Spleen (tissue), 11 donors: ENCODE measurements around the gene GRK5. TPM values are rescaled to one million over a fixed set of nuclear protein-coding genes. Genes with fewer than 3 reads are reported as not detected.
A peak's percentile ranks its signal among the peaks of the same experiment; 100 is the strongest.

Experiments used
- DNase-seq: peaks from one replicate; pipeline ENCODE4 v3.0.0-alpha.2; 2020
- H3K27ac ChIP-seq, 8 donors: fragments of 200-600 bp; sonication (generic) in 7 of 8; 1 replicate in 4 of 8; 2 replicates in 4 of 8; pipeline versions ENCODE4 v1.5.0 to v1.8.0; 2016 to 2021; ENCODE audit warnings: inconsistent platforms in 4 of 8, mild to moderate bottlenecking in 4 of 8, moderate library complexity in 1 of 8
- H3K27me3 ChIP-seq, 7 donors: fragments of 200-600 bp; sonication (generic) in 6 of 7; replicated peaks in 1 of 7; 1 replicate in 4 of 7; 2 replicates in 3 of 7; pipeline versions ENCODE4 v1.5.0 to v1.8.0; 2016 to 2021; ENCODE audit warnings: inconsistent platforms in 3 of 7, mild to moderate bottlenecking in 1 of 7
- H3K36me3 ChIP-seq, 6 donors: fragments of 200-600 bp; sonication (generic) in 5 of 6; 1 replicate in 4 of 6; 2 replicates in 2 of 6; pipeline versions ENCODE4 v1.5.0 to v1.8.0; 2016 to 2021; ENCODE audit warnings: inconsistent platforms in 2 of 6
- H3K4me1 ChIP-seq, 6 donors: fragments of 200-600 bp; sonication (generic) in 5 of 6; 1 replicate in 3 of 6; 2 replicates in 3 of 6; pipeline versions ENCODE4 v1.5.0 to v1.8.0; 2016 to 2021; ENCODE audit warnings: inconsistent platforms in 3 of 6
- H3K4me3 ChIP-seq, 8 donors: fragments of 200-600 bp; sonication (generic) in 7 of 8; 1 replicate in 4 of 8; 2 replicates in 4 of 8; pipeline versions ENCODE4 v1.5.0 to v1.8.0; 2016 to 2021; ENCODE audit warnings: inconsistent platforms in 4 of 8, mild to moderate bottlenecking in 4 of 8, moderate library complexity in 2 of 8
- H3K9me3 ChIP-seq, 8 donors: fragments of 200-600 bp; sonication (generic) in 7 of 8; 1 replicate in 4 of 8; 2 replicates in 4 of 8; pipeline versions ENCODE4 v1.5.0 to v1.8.0; 2016 to 2021; ENCODE audit warnings: inconsistent platforms in 4 of 8
- POLR2A ChIP-seq, 3 donors: fragments of 450-650 bp; IDR thresholded peaks; one replicate each; pipeline ENCODE4 v1.5.1; 2017; ENCODE audit warnings: antibody characterized with exemption in 3 of 3, mild to moderate bottlenecking in 1 of 3
- POLR2AphosphoS5 ChIP-seq, 3 donors: sonication (generic); formaldehyde crosslinking; IDR thresholded peaks; one replicate each; pipeline ENCODE4 v1.5.1; 2017; ENCODE audit warnings: antibody characterized with exemption in 3 of 3
- WGBS, 5 donors: extraction: QIAGEN DNeasy Blood & Tissue Kit in 3 of 5; methylation state at CpG; one replicate each; pipeline versions ENCODE4 v1.1.5 to v1.1.7; 2013 to 2018; 5-methylcytosine and 5-hydroxymethylcytosine counted together
- intact Hi-C: fragments of 100-400 bp; cut with DNase I; formaldehyde crosslinking; loops from one replicate; pipeline ENCODE4 v1.15.0; 2023; ENCODE audit warnings: low total_unique reads
- polyA plus RNA-seq, 3 donors: library from polyadenylated mRNA; stranded (reverse); fragments of 200-250 nt; gene quantifications; one replicate each; pipeline ENCODE4 v1.2.1, GENCODE V29; 2013
- total RNA-seq, 7 donors: library from RNA; depleted of rRNA in 3 of 7; stranded (reverse); fragments of >200 nt in 3 of 7; fragmentation: NEBNext Ultra II Directional in 4 of 7; extraction: Animal tissue kit (Norgen Biotek cat#: 25700) in 4 of 7; gene quantifications; one replicate each; pipeline versions ENCODE4 v1.1.0 to v1.2.1, GENCODE V29; 2016 to 2021
- TF ChIP-seq, protein P1 (sequence below), 11 experiments: fragments of 200-600 bp in 7 of 11; fragments of 450-650 bp in 4 of 11; sonication (generic) in 4 of 11; IDR thresholded peaks in 8 of 11; conservative IDR thresholded peaks in 3 of 11; 1 replicate in 7 of 11; 2 replicates in 4 of 11; pipeline versions ENCODE4 v1.4.0 to v1.8.0; 2016 to 2021; ENCODE audit warnings: antibody characterized with exemption in 11 of 11, inconsistent platforms in 4 of 11, mild to moderate bottlenecking in 1 of 11
- donor health status: healthy with polysubstance abuse.
- donor health status: DM: no; HTN: no; CAD: no; lungs with moderate emphysema.
- donor health status: DM: no; HTN: no; CAD: no.
- donor health status: Bipolar disorder and iron deficiency.
- donor health status: healthy.
- donor health status: DM: no; HTN: no; CAD: no.
- donor health status: DM: yes; HTN: yes; CAD: no.

The GRK5 gene
- total and polyA plus RNA-seq, 10 donors = 15.5 to 85.2 (median 52.1) TPM

DNA sequence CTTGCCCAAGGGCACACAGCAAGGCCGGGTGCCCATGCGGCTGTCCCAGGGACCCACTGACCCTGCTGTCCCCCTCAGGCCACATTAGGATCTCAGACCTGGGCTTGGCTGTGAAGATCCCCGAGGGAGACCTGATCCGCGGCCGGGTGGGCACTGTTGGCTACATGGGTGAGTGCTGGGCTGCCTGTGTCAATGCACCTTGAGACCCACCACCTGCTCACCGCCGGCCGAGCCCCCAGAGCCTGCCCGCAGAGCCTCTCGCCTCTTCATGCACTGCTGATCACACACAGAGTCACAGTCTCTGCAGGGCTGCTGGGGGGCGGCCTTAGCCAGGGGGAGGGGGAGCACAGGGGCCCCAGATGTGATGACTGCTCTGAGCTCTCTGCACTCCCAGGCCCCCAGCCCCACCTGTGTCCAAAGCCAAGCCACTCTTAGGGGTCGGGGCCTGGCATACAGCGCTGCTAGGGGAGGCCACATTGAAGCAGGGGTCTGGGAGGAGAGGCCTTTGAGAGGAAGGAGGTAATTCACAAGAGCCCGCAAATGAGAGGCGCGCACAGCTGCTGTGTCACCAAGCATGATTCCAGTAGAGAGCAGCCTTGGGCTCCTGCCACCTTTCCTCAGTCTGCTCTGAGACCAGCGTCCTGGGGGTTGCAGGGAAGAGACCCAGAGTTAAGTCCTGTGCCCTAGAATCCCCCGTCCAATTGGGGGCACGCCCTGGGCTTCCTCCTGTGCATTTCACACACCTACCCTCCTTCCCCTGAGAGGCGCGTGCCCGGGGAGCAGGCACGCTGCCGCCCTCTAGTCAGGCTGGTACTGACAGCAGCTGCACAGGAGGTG, 234.8 kb downstream of the GRK5 start:
- Histone ChIP-seq H3K27ac (peak overlapping the region in 2 of 8 donors; percentile 2 to 19), H3K4me3 (no peak overlapping the region), H3K4me1 (peaks cover 0 to 28% (median 8%) of the 10 kb centered on the region in 6 donors), H3K9me3 (no peaks in the 10 kb centered on the region), H3K27me3 (no peaks in the 10 kb centered on the region), H3K36me3 (peaks cover 0 to 94% (median 29%) of the 10 kb centered on the region in 6 donors)
- WGBS, 5 donors = 61 to 81% (median 73%) methylated on average over 14 to 25 of the region's 25 CpGs
- no peak for TF ChIP-seq POLR2A (IDR thresholded peaks at IDR 0.05)
- TF ChIP-seq POLR2AphosphoS5 (IDR thresholded peaks at IDR 0.05) = peak in 1 of 3 donors; percentile 27
- intact Hi-C loops = no loop called here
- DNase-seq = no peak

DNA sequence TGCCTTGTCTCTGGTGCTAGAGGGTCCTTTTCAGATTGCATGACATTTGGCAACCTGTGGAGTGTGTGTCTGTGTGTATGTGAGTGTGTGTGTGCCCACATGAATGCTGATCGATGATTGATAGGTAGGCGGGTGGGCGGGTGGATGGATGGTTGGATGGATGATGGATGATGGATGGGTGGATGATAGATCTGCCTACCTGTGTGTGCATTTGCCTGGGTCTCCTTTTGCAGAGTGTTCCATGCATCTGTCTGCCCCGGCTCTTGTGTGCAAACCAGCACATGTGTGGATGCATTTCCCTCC, 235.3 kb downstream of the GRK5 start:
- no peaks in the 10 kb centered on the region for H3K27me3 ChIP-seq
- no peaks in the 10 kb centered on the region for H3K9me3 ChIP-seq
- no peak for TF ChIP-seq POLR2A (IDR thresholded peaks at IDR 0.05)
- TF ChIP-seq, protein P1, sequence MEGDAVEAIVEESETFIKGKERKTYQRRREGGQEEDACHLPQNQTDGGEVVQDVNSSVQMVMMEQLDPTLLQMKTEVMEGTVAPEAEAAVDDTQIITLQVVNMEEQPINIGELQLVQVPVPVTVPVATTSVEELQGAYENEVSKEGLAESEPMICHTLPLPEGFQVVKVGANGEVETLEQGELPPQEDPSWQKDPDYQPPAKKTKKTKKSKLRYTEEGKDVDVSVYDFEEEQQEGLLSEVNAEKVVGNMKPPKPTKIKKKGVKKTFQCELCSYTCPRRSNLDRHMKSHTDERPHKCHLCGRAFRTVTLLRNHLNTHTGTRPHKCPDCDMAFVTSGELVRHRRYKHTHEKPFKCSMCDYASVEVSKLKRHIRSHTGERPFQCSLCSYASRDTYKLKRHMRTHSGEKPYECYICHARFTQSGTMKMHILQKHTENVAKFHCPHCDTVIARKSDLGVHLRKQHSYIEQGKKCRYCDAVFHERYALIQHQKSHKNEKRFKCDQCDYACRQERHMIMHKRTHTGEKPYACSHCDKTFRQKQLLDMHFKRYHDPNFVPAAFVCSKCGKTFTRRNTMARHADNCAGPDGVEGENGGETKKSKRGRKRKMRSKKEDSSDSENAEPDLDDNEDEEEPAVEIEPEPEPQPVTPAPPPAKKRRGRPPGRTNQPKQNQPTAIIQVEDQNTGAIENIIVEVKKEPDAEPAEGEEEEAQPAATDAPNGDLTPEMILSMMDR (IDR thresholded peaks at IDR 0.05 in 8 of 11, conservative IDR thresholded peaks at IDR 0.05 in 3 of 11) = no peak
- no peak for TF ChIP-seq POLR2AphosphoS5 (IDR thresholded peaks at IDR 0.05)
- H3K36me3 ChIP-seq = peaks cover 0 to 94% (median 30%) of the 10 kb centered on the region in 6 donors
- H3K4me3 ChIP-seq = no peak overlapping the region
- no peak for DNase-seq
- H3K4me1 ChIP-seq = peaks cover 0 to 28% (median 8%) of the 10 kb centered on the region in 6 donors
- intact Hi-C loops = no loop called here
- WGBS, 5 donors = 91 to 100% (median 97%) methylated on average over 4 of the region's 4 CpGs
- no peak overlapping the region for H3K27ac ChIP-seq

DNA sequence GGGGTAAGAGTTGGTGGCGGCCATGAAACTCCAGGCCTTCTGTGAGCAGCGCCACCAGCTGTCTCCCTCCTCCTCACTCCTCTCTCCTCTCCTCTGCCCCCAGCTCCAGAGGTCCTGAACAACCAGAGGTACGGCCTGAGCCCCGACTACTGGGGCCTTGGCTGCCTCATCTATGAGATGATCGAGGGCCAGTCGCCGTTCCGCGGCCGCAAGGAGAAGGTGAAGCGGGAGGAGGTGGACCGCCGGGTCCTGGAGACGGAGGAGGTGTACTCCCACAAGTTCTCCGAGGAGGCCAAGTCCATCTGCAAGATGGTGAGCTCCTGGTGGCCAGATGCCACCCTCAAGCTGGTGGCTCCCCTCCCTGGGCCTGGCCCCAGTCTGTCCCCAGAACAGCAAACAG, 236.1 kb downstream of the GRK5 start:
- intact Hi-C loops = no loop called here

DNA sequence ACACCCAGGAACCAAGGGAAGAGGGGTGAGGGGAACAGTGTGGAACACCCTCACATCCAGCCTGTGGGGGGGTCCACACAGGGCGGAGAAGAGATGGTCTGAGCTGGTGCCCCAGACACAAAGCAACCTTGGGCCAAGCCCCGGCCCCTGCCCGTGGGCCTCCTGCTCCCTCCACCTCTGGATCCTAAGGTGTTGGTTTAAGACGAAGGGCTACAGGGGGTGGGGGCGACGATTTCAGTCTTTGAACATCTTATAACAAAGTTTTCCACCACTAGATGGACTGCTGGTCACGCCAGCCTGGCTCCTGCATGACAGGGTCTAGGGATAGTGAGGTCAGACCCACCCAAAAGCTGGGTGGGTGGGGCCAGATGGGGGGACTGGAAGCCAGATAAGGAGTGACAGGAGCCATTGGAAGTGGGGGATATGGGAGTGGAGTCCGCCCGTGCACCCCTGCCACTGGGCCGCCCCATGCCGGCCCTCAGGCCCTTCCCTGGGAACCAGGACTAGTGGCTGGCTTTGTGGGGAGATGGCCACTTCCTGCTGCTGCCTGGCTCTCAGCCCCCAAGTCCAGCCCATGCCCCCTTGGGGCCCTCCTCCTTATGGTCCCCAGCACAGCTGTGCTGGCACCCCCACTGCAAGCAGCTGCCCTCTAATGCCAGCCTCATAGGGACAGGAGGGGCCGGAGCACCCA, 236.7 kb downstream of the GRK5 start:
- Histone ChIP-seq H3K4me3 (no peak overlapping the region), H3K4me1 (peaks cover 0 to 29% (median 8%) of the 10 kb centered on the region in 6 donors), H3K27ac (peak overlapping the region in 1 of 8 donors; percentile 5), H3K36me3 (peaks cover 4 to 94% (median 39%) of the 10 kb centered on the region in 6 donors), H3K9me3 (no peaks in the 10 kb centered on the region), H3K27me3 (no peaks in the 10 kb centered on the region)
- no peak for DNase-seq
- WGBS, 5 donors = 90 to 96% (median 91%) methylated on average over 11 to 12 of the region's 12 CpGs
- no peak for TF ChIP-seq POLR2A (IDR thresholded peaks at IDR 0.05)
- TF ChIP-seq, protein P1 (IDR thresholded peaks at IDR 0.05 in 8 of 11, conservative IDR thresholded peaks at IDR 0.05 in 3 of 11) = no peak
- intact Hi-C loops = no loop called here

More for the DNA sequence above, 236.1 kb downstream of the GRK5 start:
- peaks cover 0 to 28% (median 8%) of the 10 kb centered on the region in 6 donors for H3K4me1 ChIP-seq
- peak overlapping the region in 1 of 8 donors; percentile 5 for H3K27ac ChIP-seq
- peaks cover 4 to 94% (median 35%) of the 10 kb centered on the region in 6 donors for H3K36me3 ChIP-seq
- 93 to 99% (median 95%) methylated on average over 10 to 15 of the region's 15 CpGs for WGBS, 5 donors
- no peak overlapping the region for H3K4me3 ChIP-seq
- no peaks in the 10 kb centered on the region for H3K27me3 ChIP-seq
- TF ChIP-seq, protein P1 (IDR thresholded peaks at IDR 0.05 in 8 of 11, conservative IDR thresholded peaks at IDR 0.05 in 3 of 11) = no peak
- TF ChIP-seq POLR2A (IDR thresholded peaks at IDR 0.05) (no peak), POLR2AphosphoS5 (IDR thresholded peaks at IDR 0.05) (peak in 2 of 3 donors; percentile 10 to 46)
- no peaks in the 10 kb centered on the region for H3K9me3 ChIP-seq
- DNase-seq = no peak
